HUES6 (cell line): ENCODE measurements around the gene DBNDD1.

ENCODE experiments used
- H3K27ac ChIP-seq: 2 replicates; pipeline ENCODE4 v1.7.0; 2013; ENCODE audit warnings: low read depth, mild to moderate bottlenecking, low read length, inconsistent platforms
- H3K27me3 ChIP-seq: 2 replicates; pipeline ENCODE4 v1.6.1; 2013; ENCODE audit warnings: low read length; ENCODE audit not compliant: control insufficient read depth, insufficient read depth
- H3K36me3 ChIP-seq: 2 replicates; pipeline ENCODE4 v1.6.1; 2013; ENCODE audit warnings: low read length; ENCODE audit not compliant: control insufficient read depth, insufficient read depth
- H3K4me1 ChIP-seq: 2 replicates; pipeline ENCODE4 v1.6.1; 2013; ENCODE audit warnings: low read length; ENCODE audit not compliant: control insufficient read depth, insufficient read depth
- H3K4me3 ChIP-seq: 2 replicates; pipeline ENCODE4 v1.5.1; 2013; ENCODE audit warnings: low read depth, low read length
- H3K9ac ChIP-seq: one replicate; pipeline ENCODE4 v1.6.1; 2013; ENCODE audit warnings: mild to moderate bottlenecking, low read length
- H3K9me3 ChIP-seq: 2 replicates; pipeline ENCODE4 v1.6.1; 2013; ENCODE audit warnings: low read depth, low read length; ENCODE audit not compliant: control insufficient read depth, insufficient read depth

DBNDD1 gene

DNA sequence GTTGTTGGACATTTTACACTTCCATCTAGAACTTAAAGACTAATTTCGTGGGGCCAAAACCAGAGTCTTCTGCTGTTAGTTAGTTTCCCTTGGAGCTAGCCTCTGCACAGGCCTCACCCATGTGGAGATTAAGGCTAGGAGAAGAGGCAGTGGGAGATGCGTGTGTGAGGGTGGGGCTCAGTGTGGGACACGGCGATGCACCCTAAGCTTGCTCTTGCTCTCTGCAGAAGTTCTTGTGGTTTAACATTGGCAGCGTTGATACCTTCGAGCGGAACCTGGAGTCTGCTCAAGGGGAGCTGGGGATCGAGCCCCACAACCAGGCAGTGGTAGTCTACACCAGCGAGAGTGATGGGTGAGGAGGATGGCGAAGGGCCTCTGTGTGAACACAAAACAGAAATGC lies 34.0 kb downstream of the DBNDD1 start:
- H3K4me3 ChIP-seq: no peak overlapping the region
- H3K9me3 ChIP-seq: no peaks in the 10 kb centered on the region
- no peaks in the 10 kb centered on the region for H3K27me3 ChIP-seq
- H3K36me3 ChIP-seq: peaks cover 76% of the 10 kb centered on the region
- H3K4me1 ChIP-seq: no peaks in the 10 kb centered on the region
- no peak overlapping the region for H3K27ac ChIP-seq
- no peak overlapping the region for H3K9ac ChIP-seq

DNA sequence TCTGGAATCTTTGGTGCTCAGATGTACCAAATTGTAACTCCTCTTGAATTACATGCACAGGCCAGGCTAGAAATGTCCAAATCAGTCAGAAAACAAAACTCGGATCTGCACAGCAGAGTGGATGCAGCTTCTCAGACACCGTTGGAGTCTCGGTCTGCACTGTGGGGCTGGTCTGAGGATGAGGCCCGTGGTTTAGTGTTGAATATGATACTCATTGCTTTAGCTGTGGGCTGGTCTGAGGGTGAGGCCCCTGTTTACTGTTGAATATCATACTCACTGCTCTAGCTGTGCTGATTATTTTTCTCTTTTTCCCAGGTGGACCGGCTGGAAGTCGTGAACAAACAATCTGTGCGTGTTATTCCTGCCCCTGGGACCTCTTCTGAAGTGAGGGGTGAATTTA lies 35.0 kb downstream of the DBNDD1 start:
- H3K9ac ChIP-seq: no peak overlapping the region
- no peaks in the 10 kb centered on the region for H3K4me1 ChIP-seq
- no peaks in the 10 kb centered on the region for H3K27me3 ChIP-seq
- no peak overlapping the region for H3K27ac ChIP-seq
- no peak overlapping the region for H3K4me3 ChIP-seq
- H3K36me3 ChIP-seq: peaks cover 81% of the 10 kb centered on the region
- no peaks in the 10 kb centered on the region for H3K9me3 ChIP-seq

DNA sequence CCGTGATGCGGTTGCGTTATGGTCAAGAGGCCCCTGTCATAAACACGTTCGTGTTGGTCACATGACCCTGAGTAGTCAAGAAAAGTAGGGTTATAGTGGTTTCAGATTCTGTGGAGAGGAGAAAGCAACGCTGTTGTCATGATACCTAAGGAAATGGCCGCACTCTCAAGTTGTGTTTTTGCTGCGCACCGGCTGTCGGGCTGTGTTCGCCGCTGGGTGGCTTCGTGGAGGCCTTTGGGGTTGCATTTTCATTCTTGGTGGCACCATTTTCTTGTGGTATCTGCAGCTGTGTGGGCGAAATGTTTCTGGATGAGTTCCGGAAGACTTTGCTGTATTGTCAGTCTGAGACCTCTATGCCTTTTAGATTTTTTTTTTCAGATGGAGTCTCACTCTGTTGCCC lies 35.7 kb downstream of the DBNDD1 start:
- Histone ChIP-seq H3K27ac (no peak overlapping the region), H3K4me3 (no peak overlapping the region), H3K9me3 (no peaks in the 10 kb centered on the region), H3K27me3 (no peaks in the 10 kb centered on the region), H3K9ac (no peak overlapping the region), H3K4me1 (no peaks in the 10 kb centered on the region), H3K36me3 (peaks cover 79% of the 10 kb centered on the region)

GRCh38 chr16:89982318-89982717 lies 36.9 kb downstream of the DBNDD1 start:
- Histone ChIP-seq H3K27ac (no peak overlapping the region), H3K4me1 (no peaks in the 10 kb centered on the region), H3K4me3 (no peak overlapping the region), H3K36me3 (peaks cover 82% of the 10 kb centered on the region), H3K9me3 (no peaks in the 10 kb centered on the region), H3K27me3 (no peaks in the 10 kb centered on the region), H3K9ac (no peak overlapping the region)

- no peaks in the 10 kb centered on the region for H3K27me3 ChIP-seq
- no peak overlapping the region for H3K27ac ChIP-seq
- H3K4me3 ChIP-seq: no peak overlapping the region
- H3K9ac ChIP-seq: no peak overlapping the region
- no peaks in the 10 kb centered on the region for H3K4me1 ChIP-seq
- no peaks in the 10 kb centered on the region for H3K9me3 ChIP-seq
- H3K36me3 ChIP-seq: peaks cover 75% of the 10 kb centered on the region
Measured at GRCh38 chr16:89981414-89981813, 37.8 kb downstream of the DBNDD1 start.

DNA sequence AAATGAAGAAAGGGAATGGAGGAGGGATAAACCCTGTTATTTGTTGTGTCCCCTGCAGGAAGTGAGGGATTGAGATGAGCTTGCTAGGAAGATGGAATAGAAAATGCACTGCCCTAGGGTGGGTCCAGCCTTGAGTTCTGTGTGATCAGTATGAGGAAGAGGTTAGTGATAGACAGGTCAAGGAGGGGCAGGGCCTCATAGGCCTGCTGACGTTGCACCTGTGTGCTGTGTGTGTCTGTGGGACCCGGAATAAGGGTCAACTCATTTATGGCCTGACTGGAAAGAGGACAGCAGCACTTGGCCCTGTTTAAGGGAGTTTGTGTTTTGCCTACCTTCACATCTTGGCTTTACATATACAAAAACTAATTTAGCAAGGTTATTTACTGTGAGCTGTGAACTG lies 44.4 kb downstream of the DBNDD1 start:
- Histone ChIP-seq H3K4me1 (0 out of 2 replicates have a peak, but pooled peaks cover 5% of the 10 kb centered on the region), H3K27ac (no peak overlapping the region), H3K36me3 (peaks cover 36% of the 10 kb centered on the region), H3K9me3 (peaks cover 9% of the 10 kb centered on the region; the same call in 1 of the 2 replicates), H3K27me3 (no peaks in the 10 kb centered on the region), H3K9ac (no peak overlapping the region), H3K4me3 (no peak overlapping the region)

- H3K9ac ChIP-seq: no peak overlapping the region
- H3K27ac ChIP-seq: no peak overlapping the region
- peaks cover 31% of the 10 kb centered on the region for H3K36me3 ChIP-seq
- no peaks in the 10 kb centered on the region for H3K27me3 ChIP-seq
- H3K9me3 ChIP-seq: peaks cover 9% of the 10 kb centered on the region; the same call in 1 of the 2 replicates
- peak overlapping the region; percentile 90 for H3K4me3 ChIP-seq
- 0 out of 2 replicates have a peak, but pooled peaks cover 5% of the 10 kb centered on the region for H3K4me1 ChIP-seq
Measured at GRCh38 chr16:89973654-89974335, 45.5 kb downstream of the DBNDD1 start.

DNA sequence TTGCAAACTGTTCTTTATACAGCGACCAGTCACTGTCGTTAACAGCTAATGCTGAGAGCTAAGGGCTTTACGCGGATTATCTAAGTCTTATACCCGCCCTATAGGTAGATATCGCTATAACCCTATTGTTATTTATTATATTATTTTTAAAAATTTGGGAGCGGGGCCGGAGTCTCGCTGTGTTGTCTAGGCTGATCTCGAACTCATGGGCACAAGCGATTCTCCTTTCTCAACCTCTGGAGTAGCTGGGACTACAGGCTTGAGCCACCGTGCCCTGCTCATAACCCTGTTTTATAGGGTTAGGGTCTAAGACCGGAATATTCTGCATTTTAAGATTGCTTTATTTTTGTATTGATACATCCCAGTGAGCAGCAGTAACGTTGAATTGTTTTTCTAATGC lies 46.0 kb downstream of the DBNDD1 start:
- peak overlapping the region; percentile 90 for H3K4me3 ChIP-seq
- no peak overlapping the region for H3K27ac ChIP-seq
- H3K36me3 ChIP-seq: peaks cover 28% of the 10 kb centered on the region

GRCh38 chr16:89972244-89973234 lies 46.7 kb downstream of the DBNDD1 start:
- peak overlapping the region; percentile 90 for H3K4me3 ChIP-seq
- H3K27ac ChIP-seq: peak overlapping the region; percentile 99
- H3K9me3 ChIP-seq: peaks cover 9% of the 10 kb centered on the region; the same call in 1 of the 2 replicates
- peak overlapping the region; percentile 98 for H3K9ac ChIP-seq
- peaks cover 21% of the 10 kb centered on the region for H3K36me3 ChIP-seq
- 0 out of 2 replicates have a peak, but pooled peaks cover 5% of the 10 kb centered on the region for H3K4me1 ChIP-seq
- no peaks in the 10 kb centered on the region for H3K27me3 ChIP-seq

More for the DNA sequence above, 46.0 kb downstream of the DBNDD1 start:
- peaks cover 9% of the 10 kb centered on the region; the same call in 1 of the 2 replicates for H3K9me3 ChIP-seq
- 0 out of 2 replicates have a peak, but pooled peaks cover 5% of the 10 kb centered on the region for H3K4me1 ChIP-seq
- H3K27me3 ChIP-seq: no peaks in the 10 kb centered on the region
- peak overlapping the region; percentile 98 for H3K9ac ChIP-seq

DNA sequence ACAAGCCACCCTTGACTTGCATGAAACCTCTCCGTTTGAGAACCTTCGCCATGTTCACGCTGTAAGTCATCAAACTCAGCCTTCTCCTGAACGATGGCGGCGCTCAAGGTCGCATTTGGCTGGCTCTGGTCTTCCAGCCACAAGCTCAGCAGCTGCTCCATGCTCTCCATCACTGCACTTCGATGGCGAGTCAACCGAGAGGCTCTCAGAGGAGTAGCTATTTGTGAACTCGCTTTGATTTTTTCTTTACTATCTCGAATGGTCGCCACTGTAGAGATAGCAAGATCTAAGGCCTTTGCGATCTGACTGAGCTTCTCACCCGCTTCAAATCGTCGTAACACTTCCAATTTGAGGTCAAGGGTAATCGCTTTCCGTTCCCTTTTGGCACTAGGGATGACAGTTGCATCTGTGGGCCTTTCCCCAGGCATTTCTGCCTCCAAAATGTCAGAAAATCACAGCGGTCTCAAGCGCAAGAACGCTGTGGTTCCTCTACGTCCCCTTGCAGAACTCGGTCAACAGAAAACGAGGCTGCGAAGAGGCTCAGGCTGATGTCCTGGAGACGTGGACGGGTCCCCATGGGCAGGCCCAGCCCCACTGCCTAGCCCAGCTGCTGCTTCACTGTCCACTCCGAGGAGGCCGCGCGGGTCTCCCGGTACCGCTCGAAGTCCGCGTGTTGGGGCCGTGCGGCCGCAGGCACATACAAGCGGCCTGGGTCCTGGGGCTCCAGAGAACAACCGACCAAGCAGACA lies 47.6 kb downstream of the DBNDD1 start:
- H3K4me3 ChIP-seq: peak overlapping the region; percentile 90
- H3K4me1 ChIP-seq: 0 out of 2 replicates have a peak, but pooled peaks cover 5% of the 10 kb centered on the region
- H3K9me3 ChIP-seq: peaks cover 9% of the 10 kb centered on the region; the same call in 1 of the 2 replicates
- peak overlapping the region; percentile 99; the same call in 1 of the 2 replicates for H3K27ac ChIP-seq
- peak overlapping the region; percentile 98 for H3K9ac ChIP-seq
- H3K27me3 ChIP-seq: no peaks in the 10 kb centered on the region
- H3K36me3 ChIP-seq: peaks cover 19% of the 10 kb centered on the region; the same call in 1 of the 2 replicates
